Left kidney (tissue), 8 donors: ENCODE data around the gene TSG101. TPM values are rescaled to one million over a fixed set of nuclear protein-coding genes. Genes with fewer than 3 reads are reported as not detected.

ENCODE experiments used
- DNase-seq: peaks from one replicate; pipeline ENCODE4 v3.0.0-alpha.2; 2013
- long read RNA-seq, 8 donors: transcript quantifications; one replicate each; lab custom pipeline, GENCODE V29; 2026
- polyA plus RNA-seq: library from polyadenylated mRNA; unstranded; fragments of 120-200 nt; gene quantifications from one replicate; pipeline ENCODE4 v1.2.1, GENCODE V29; 2013; ENCODE audit not compliant: insufficient read length

The TSG101 gene
- polyA plus RNA-seq: 158 TPM
- long read RNA-seq, donor 1, transcript TSG101-201 (10 exons, 1,824 nt): major isoform, 41 of 46 reads
- long read RNA-seq, donor 1, partial matches to known transcripts: 5 of 46 reads
- long read RNA-seq, donor 1, other reads (novel, unspliced or antisense): 0 of 46 reads
- long read RNA-seq, donor 2, transcript TSG101-201 (10 exons, 1,824 nt): major isoform, 32 of 37 reads
- long read RNA-seq, donor 2, partial matches to known transcripts: 5 of 37 reads
- long read RNA-seq, donor 2, other reads (novel, unspliced or antisense): 0 of 37 reads
- long read RNA-seq, donor 3, transcript TSG101-201 (10 exons, 1,824 nt): major isoform, 27 of 43 reads
- long read RNA-seq, donor 3, partial matches to known transcripts: 5 of 43 reads
- long read RNA-seq, donor 3, other reads (novel, unspliced or antisense): 11 of 43 reads
- long read RNA-seq, donor 4, partial matches to known transcripts: 0 of 3 reads
- long read RNA-seq, donor 4, other reads (novel, unspliced or antisense): 0 of 3 reads
- long read RNA-seq, donor 5, transcript TSG101-201 (10 exons, 1,824 nt): major isoform, 58 of 99 reads
- long read RNA-seq, donor 5, partial matches to known transcripts: 12 of 99 reads
- long read RNA-seq, donor 5, other reads (novel, unspliced or antisense): 28 of 99 reads
- long read RNA-seq, donor 6, transcript TSG101-201 (10 exons, 1,824 nt): major isoform, 34 of 52 reads
- long read RNA-seq, donor 6, partial matches to known transcripts: 10 of 52 reads
- long read RNA-seq, donor 6, other reads (novel, unspliced or antisense): 8 of 52 reads
- long read RNA-seq, donor 7, transcript TSG101-201 (10 exons, 1,824 nt): major isoform, 50 of 78 reads
- long read RNA-seq, donor 7, partial matches to known transcripts: 10 of 78 reads
- long read RNA-seq, donor 7, other reads (novel, unspliced or antisense): 17 of 78 reads
- long read RNA-seq, donor 8, transcript TSG101-201 (10 exons, 1,824 nt): major isoform, 17 of 24 reads
- long read RNA-seq, donor 8, partial matches to known transcripts: 7 of 24 reads
- long read RNA-seq, donor 8, other reads (novel, unspliced or antisense): 0 of 24 reads

- peak; percentile 96 for DNase-seq
Measured at GRCh38 chr11:18526521-18527296, at the start of gene TSG101. TSS of gene TSG101 (minus strand) at chr11:18526942. CDS start at chr11:18526816, 126 bp downstream.

GRCh38 chr11:18575361-18575760, 48.6 kb upstream of the TSG101 start:
- no peak for DNase-seq

- no peak for DNase-seq
Measured at GRCh38 chr11:18567081-18567480, 40.3 kb upstream of the TSG101 start.

- no peak for DNase-seq
Measured at GRCh38 chr11:18566406-18566805, 39.7 kb upstream of the TSG101 start.

GRCh38 chr11:18564149-18564548, 37.4 kb upstream of the TSG101 start:
- DNase-seq: no peak

GRCh38 chr11:18563090-18563730, 36.5 kb upstream of the TSG101 start:
- DNase-seq: no peak

GRCh38 chr11:18548001-18548400, 21.3 kb upstream of the TSG101 start:
- no peak for DNase-seq

- DNase-seq: peak; percentile 1
Measured at GRCh38 chr11:18540207-18541009, 13.7 kb upstream of the TSG101 start.

GRCh38 chr11:18536209-18536608, 9.5 kb upstream of the TSG101 start:
- no peak for DNase-seq

- DNase-seq: no peak
Measured at GRCh38 chr11:18534245-18534644, 7.5 kb upstream of the TSG101 start.

GRCh38 chr11:18533365-18533764, 6.6 kb upstream of the TSG101 start:
- DNase-seq: no peak

GRCh38 chr11:18527512-18527911, 770 bp upstream of the TSG101 start:
- peak; percentile 5 for DNase-seq

GRCh38 chr11:18526130-18526520, 617 bp downstream of the TSG101 start:
- no peak for DNase-seq

GRCh38 chr11:18524248-18524647, 2.5 kb downstream of the TSG101 start:
- no peak for DNase-seq

- DNase-seq: no peak
Measured at GRCh38 chr11:18523084-18523483, 3.7 kb downstream of the TSG101 start.

GRCh38 chr11:18522388-18522787, 4.4 kb downstream of the TSG101 start:
- no peak for DNase-seq

- DNase-seq: no peak
Measured at GRCh38 chr11:18521122-18521521, 5.6 kb downstream of the TSG101 start.

GRCh38 chr11:18502352-18502751, 24.4 kb downstream of the TSG101 start:
- DNase-seq: no peak

- no peak for DNase-seq
Measured at GRCh38 chr11:18501629-18502028, 25.1 kb downstream of the TSG101 start.

GRCh38 chr11:18498039-18498438, 28.7 kb downstream of the TSG101 start:
- no peak for DNase-seq
